K562 (cell line): ENCODE results near the gene BRPF1. TPM values are rescaled to one million over a fixed set of nuclear protein-coding genes. Genes with fewer than 3 reads are reported as not detected.
A peak's percentile ranks its signal among the peaks of the same experiment; 100 is the strongest.

Experiments
- CBFA2T3 ChIP-seq: fragments of 450-650 bp; IDR thresholded peaks from 2 replicates; pipeline ENCODE4 v1.6.1; 2017
- CBX1 ChIP-seq: sonication (generic); IDR thresholded peaks from 2 replicates; pipeline ENCODE4 v1.6.1; 2016; ENCODE audit warnings: antibody characterized with exemption, low read depth, mild to moderate bottlenecking
- HCFC1 ChIP-seq: IDR thresholded peaks from 2 replicates; pipeline ENCODE4 v1.6.1; 2012; ENCODE audit warnings: low read depth, low read length, improper control_type of control experiment
- NCOA2 ChIP-seq, 2 experiments: fragments of 450-650 bp; IDR thresholded peaks; 2 replicates each; pipeline ENCODE4 v1.6.1; 2018; ENCODE audit warnings: mild to moderate bottlenecking in 2 of 2, moderate library complexity in 1 of 2; ENCODE audit not compliant: partially characterized antibody in 2 of 2
- RAD51 ChIP-seq: fragments of 450-650 bp; IDR thresholded peaks from 2 replicates; pipeline ENCODE4 v1.7.1; 2016; ENCODE audit warnings: low read depth, mild to moderate bottlenecking, borderline replicate concordance
- RBM22 ChIP-seq: fragments of 200-400 bp; formaldehyde crosslinking; IDR thresholded peaks from 2 replicates; pipeline ENCODE4 v1.6.1; 2018; ENCODE audit warnings: low read length, low read depth; ENCODE audit not compliant: poor library complexity, severe bottlenecking
- SIRT6 ChIP-seq: IDR thresholded peaks from one replicate; pipeline ENCODE4 v1.6.1; 2012; ENCODE audit warnings: low read depth, mild to moderate bottlenecking, control low read depth, inconsistent platforms, low read length, moderate library complexity
- SMAD1 ChIP-seq: fragments of 150-350 bp; IDR thresholded peaks from 2 replicates; pipeline ENCODE4 v1.6.1; 2014; ENCODE audit warnings: low read length, low read depth; ENCODE audit not compliant: partially characterized antibody
- XRCC4 ChIP-seq: IDR thresholded peaks from one replicate; pipeline ENCODE4 v1.6.1; 2011; ENCODE audit not compliant: insufficient read depth, insufficient read length; ENCODE audit errors: extremely low read depth
- ZBTB43 ChIP-seq: sonication (generic); formaldehyde crosslinking; IDR thresholded peaks from 2 replicates; pipeline ENCODE4 v1.8.0; 2023; ENCODE audit warnings: mild to moderate bottlenecking, missing genetic modification reagents
- ZNF507 ChIP-seq: conservative IDR thresholded peaks from 2 replicates; pipeline ENCODE4 v1.6.1; 2017; ENCODE audit warnings: missing genetic modification characterization, missing compliant biosample characterization
- polyA plus RNA-seq, 8 experiments: library from polyadenylated mRNA; depleted of rRNA in 4 of 8; stranded (reverse) in 5 of 8; unstranded in 3 of 8; fragments of >200 nt; fragmentation: Nextera tagmentation in 2 of 8; fragmentation: Illumina TruSeq in 1 of 8; extraction: Ambion mirVana in 2 of 8; extraction: Trizol in 1 of 8; gene quantifications; 2 replicates each; pipeline versions ENCODE4 v1.2.1 to v1.2.3, GENCODE V29; 2011 to 2014; ENCODE audit warnings: inconsistent platforms in 1 of 8, missing spikeins in 1 of 8
- total RNA-seq, 7 experiments: library from RNA; depleted of rRNA in 6 of 7; stranded (reverse); fragments of >200 nt in 6 of 7; fragmentation: Illumina TruSeq in 2 of 7; extraction: Trizol in 2 of 7; gene quantifications; 2 replicates each; pipeline versions ENCODE4 v1.2.1 to v1.2.3, GENCODE V29; 2011 to 2021; ENCODE audit warnings: low replicate concordance in 1 of 7
- TF ChIP-seq, protein P1 (sequence below): sonication (generic); formaldehyde crosslinking; IDR thresholded peaks from 2 replicates; pipeline ENCODE4 v1.8.0; 2022; ENCODE audit warnings: mild to moderate bottlenecking, missing genetic modification reagents
- TF ChIP-seq, protein P2 (sequence below): fragments of 200-600 bp; sonication (generic); IDR thresholded peaks from one replicate; pipeline ENCODE4 v1.6.1; 2012; ENCODE audit warnings: mild to moderate bottlenecking, low read depth, low read length, inconsistent platforms

Gene BRPF1
- total and polyA plus RNA-seq, 9 of the 15 experiments (the other 6 are each of a cell fraction or from before 2014, with no cell fraction given): 1.1 to 40.2 (median 23.5) TPM

GRCh38 chr3:9749645-9750555 lies 18.4 kb downstream of the BRPF1 start, which contains the start of gene OGG1 (continued):
- TF ChIP-seq ZNF507 (no peak), XRCC4 (no peak), NCOA2 (IDR thresholded peaks at IDR 0.05; ENCODE audit: partially characterized antibody in 2 of 2) (no peak), RBM22 (no peak), CBX1 (no peak), RAD51 (0 out of 2 replicates have a peak, but pooled peaks have one; percentile 6), HCFC1 (peak; percentile 52), CBFA2T3 (peak; percentile 51), SIRT6 (no peak), ZBTB43 (CRISPR knock-in tag) (no peak), SMAD1 (peak; percentile 76)
- TF ChIP-seq, protein P1, sequence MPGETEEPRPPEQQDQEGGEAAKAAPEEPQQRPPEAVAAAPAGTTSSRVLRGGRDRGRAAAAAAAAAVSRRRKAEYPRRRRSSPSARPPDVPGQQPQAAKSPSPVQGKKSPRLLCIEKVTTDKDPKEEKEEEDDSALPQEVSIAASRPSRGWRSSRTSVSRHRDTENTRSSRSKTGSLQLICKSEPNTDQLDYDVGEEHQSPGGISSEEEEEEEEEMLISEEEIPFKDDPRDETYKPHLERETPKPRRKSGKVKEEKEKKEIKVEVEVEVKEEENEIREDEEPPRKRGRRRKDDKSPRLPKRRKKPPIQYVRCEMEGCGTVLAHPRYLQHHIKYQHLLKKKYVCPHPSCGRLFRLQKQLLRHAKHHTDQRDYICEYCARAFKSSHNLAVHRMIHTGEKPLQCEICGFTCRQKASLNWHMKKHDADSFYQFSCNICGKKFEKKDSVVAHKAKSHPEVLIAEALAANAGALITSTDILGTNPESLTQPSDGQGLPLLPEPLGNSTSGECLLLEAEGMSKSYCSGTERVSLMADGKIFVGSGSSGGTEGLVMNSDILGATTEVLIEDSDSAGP: peak; percentile 6; the same call in 1 of the 2 replicates
- TF ChIP-seq, protein P2, sequence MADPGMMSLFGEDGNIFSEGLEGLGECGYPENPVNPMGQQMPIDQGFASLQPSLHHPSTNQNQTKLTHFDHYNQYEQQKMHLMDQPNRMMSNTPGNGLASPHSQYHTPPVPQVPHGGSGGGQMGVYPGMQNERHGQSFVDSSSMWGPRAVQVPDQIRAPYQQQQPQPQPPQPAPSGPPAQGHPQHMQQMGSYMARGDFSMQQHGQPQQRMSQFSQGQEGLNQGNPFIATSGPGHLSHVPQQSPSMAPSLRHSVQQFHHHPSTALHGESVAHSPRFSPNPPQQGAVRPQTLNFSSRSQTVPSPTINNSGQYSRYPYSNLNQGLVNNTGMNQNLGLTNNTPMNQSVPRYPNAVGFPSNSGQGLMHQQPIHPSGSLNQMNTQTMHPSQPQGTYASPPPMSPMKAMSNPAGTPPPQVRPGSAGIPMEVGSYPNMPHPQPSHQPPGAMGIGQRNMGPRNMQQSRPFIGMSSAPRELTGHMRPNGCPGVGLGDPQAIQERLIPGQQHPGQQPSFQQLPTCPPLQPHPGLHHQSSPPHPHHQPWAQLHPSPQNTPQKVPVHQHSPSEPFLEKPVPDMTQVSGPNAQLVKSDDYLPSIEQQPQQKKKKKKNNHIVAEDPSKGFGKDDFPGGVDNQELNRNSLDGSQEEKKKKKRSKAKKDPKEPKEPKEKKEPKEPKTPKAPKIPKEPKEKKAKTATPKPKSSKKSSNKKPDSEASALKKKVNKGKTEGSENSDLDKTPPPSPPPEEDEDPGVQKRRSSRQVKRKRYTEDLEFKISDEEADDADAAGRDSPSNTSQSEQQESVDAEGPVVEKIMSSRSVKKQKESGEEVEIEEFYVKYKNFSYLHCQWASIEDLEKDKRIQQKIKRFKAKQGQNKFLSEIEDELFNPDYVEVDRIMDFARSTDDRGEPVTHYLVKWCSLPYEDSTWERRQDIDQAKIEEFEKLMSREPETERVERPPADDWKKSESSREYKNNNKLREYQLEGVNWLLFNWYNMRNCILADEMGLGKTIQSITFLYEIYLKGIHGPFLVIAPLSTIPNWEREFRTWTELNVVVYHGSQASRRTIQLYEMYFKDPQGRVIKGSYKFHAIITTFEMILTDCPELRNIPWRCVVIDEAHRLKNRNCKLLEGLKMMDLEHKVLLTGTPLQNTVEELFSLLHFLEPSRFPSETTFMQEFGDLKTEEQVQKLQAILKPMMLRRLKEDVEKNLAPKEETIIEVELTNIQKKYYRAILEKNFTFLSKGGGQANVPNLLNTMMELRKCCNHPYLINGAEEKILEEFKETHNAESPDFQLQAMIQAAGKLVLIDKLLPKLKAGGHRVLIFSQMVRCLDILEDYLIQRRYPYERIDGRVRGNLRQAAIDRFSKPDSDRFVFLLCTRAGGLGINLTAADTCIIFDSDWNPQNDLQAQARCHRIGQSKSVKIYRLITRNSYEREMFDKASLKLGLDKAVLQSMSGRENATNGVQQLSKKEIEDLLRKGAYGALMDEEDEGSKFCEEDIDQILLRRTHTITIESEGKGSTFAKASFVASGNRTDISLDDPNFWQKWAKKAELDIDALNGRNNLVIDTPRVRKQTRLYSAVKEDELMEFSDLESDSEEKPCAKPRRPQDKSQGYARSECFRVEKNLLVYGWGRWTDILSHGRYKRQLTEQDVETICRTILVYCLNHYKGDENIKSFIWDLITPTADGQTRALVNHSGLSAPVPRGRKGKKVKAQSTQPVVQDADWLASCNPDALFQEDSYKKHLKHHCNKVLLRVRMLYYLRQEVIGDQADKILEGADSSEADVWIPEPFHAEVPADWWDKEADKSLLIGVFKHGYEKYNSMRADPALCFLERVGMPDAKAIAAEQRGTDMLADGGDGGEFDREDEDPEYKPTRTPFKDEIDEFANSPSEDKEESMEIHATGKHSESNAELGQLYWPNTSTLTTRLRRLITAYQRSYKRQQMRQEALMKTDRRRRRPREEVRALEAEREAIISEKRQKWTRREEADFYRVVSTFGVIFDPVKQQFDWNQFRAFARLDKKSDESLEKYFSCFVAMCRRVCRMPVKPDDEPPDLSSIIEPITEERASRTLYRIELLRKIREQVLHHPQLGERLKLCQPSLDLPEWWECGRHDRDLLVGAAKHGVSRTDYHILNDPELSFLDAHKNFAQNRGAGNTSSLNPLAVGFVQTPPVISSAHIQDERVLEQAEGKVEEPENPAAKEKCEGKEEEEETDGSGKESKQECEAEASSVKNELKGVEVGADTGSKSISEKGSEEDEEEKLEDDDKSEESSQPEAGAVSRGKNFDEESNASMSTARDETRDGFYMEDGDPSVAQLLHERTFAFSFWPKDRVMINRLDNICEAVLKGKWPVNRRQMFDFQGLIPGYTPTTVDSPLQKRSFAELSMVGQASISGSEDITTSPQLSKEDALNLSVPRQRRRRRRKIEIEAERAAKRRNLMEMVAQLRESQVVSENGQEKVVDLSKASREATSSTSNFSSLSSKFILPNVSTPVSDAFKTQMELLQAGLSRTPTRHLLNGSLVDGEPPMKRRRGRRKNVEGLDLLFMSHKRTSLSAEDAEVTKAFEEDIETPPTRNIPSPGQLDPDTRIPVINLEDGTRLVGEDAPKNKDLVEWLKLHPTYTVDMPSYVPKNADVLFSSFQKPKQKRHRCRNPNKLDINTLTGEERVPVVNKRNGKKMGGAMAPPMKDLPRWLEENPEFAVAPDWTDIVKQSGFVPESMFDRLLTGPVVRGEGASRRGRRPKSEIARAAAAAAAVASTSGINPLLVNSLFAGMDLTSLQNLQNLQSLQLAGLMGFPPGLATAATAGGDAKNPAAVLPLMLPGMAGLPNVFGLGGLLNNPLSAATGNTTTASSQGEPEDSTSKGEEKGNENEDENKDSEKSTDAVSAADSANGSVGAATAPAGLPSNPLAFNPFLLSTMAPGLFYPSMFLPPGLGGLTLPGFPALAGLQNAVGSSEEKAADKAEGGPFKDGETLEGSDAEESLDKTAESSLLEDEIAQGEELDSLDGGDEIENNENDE: no peak
